ENCODE data around the gene KRTAP17-1.

Gene KRTAP17-1

DNA sequence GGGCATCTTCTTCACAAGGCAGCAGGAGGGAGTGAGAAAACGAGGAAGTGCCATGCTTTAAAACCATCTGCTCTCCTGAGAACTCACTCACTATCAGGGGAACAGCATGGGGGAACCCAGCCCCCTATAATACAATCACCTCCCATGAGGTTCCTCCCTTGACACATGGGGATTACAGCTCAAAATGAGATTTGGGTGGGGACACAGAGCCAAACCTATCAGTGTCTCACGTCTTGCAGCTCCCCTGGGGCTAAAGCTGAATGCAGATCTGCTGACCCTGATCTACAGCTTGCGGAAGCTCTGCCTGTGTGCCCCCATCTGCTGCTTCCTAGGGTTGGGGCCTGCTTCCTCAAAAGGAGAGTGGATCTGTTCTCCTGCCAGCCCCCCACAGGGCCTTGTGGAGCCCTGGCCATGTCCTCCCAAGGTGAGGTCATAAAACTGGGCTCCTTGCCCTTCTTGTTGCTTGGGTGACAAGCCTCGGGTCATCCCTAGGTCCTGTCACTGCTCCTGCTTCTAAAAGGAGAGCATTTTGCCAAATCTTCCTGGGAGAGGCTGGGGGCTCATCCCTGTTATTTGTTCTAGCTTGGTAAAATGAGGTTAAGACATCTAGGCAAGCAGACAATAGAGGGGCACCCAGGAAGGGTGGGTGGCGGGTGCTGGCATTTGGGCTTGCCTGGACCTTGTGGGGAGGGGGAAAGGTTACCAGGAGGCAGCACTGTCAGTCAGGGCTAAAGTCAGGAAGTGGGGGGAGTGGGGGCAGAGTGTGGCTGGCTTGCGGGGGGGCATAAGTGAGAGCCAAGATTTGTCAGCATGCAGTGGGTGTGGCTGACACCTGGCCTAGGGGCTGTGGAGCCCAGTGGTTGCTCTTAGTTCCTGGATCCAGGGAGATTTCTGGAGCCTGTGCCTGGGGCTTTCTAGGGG, 19.1 kb upstream of the KRTAP17-1 start:
- TF ChIP-seq, protein P1, sequence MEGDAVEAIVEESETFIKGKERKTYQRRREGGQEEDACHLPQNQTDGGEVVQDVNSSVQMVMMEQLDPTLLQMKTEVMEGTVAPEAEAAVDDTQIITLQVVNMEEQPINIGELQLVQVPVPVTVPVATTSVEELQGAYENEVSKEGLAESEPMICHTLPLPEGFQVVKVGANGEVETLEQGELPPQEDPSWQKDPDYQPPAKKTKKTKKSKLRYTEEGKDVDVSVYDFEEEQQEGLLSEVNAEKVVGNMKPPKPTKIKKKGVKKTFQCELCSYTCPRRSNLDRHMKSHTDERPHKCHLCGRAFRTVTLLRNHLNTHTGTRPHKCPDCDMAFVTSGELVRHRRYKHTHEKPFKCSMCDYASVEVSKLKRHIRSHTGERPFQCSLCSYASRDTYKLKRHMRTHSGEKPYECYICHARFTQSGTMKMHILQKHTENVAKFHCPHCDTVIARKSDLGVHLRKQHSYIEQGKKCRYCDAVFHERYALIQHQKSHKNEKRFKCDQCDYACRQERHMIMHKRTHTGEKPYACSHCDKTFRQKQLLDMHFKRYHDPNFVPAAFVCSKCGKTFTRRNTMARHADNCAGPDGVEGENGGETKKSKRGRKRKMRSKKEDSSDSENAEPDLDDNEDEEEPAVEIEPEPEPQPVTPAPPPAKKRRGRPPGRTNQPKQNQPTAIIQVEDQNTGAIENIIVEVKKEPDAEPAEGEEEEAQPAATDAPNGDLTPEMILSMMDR (IDR thresholded peaks at IDR 0.05; ENCODE audit: low read depth, low read length), result no peak
- H3K4me3 ChIP-seq (ENCODE audit: low read depth, low read length), result no peak overlapping the region
- DNase-seq, result no peak
- peaks cover 9% of the 10 kb centered on the region for H3K27me3 ChIP-seq
- no peaks in the 10 kb centered on the region for H3K4me1 ChIP-seq
- H3K36me3 ChIP-seq, result no peaks in the 10 kb centered on the region
- H3K9me3 ChIP-seq, result no peaks in the 10 kb centered on the region

DNA sequence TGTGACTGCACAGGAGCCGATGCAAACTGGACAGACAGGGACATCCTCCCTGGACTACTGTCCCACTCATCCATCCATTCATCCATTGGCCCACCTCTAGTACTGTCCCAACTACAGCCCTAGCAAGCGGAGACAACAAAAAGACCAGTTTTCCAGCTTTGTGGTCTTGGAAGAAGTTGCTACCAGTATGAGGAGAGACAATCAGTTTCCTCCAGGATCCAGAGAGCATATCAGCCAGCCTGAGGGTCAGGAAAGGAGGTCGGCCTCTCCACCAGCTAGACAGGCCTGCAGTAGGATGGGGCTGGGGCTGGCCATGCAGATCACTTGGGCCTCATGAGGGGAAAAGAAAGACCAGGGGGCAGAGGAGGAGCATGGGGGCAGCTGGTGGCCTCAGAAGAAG, 18.3 kb upstream of the KRTAP17-1 start:
- no peak overlapping the region for H3K4me3 ChIP-seq (ENCODE audit: low read depth, low read length)
- TF ChIP-seq, protein P1 (IDR thresholded peaks at IDR 0.05; ENCODE audit: low read depth, low read length), result no peak

DNA sequence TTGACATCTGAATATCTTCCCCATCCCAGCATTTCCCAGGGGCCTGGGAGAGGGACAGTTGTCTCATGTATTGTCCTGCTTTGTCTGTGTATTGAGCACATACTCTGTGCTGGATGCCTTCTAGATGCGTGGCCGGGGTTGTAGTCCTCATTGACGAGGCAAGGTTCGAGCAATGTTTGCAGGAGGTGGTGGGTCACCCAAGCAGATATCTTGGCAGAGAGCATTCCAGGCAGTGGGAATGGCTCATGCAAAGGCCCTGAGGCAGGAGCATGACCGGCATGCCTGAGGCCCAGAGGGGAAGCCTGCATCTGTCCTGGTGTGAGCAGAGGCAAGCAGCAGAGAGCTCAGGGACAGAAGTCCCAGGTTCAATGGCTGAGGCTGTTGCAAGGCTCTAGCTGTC, 17.6 kb upstream of the KRTAP17-1 start:
- Histone ChIP-seq H3K36me3 (no peaks in the 10 kb centered on the region), H3K4me3 (ENCODE audit: low read depth, low read length) (no peak overlapping the region), H3K9me3 (no peaks in the 10 kb centered on the region), H3K27me3 (no peaks in the 10 kb centered on the region; the same call in 1 of the 2 replicates), H3K4me1 (no peaks in the 10 kb centered on the region)
- no peak for DNase-seq
- TF ChIP-seq, protein P1 (IDR thresholded peaks at IDR 0.05; ENCODE audit: low read depth, low read length), result no peak

More for the DNA sequence above, 18.3 kb upstream of the KRTAP17-1 start:
- no peak for DNase-seq
- no peaks in the 10 kb centered on the region for H3K9me3 ChIP-seq
- H3K4me1 ChIP-seq, result no peaks in the 10 kb centered on the region
- H3K27me3 ChIP-seq, result peaks cover under 1% of the 10 kb centered on the region
- no peaks in the 10 kb centered on the region for H3K36me3 ChIP-seq

DNA sequence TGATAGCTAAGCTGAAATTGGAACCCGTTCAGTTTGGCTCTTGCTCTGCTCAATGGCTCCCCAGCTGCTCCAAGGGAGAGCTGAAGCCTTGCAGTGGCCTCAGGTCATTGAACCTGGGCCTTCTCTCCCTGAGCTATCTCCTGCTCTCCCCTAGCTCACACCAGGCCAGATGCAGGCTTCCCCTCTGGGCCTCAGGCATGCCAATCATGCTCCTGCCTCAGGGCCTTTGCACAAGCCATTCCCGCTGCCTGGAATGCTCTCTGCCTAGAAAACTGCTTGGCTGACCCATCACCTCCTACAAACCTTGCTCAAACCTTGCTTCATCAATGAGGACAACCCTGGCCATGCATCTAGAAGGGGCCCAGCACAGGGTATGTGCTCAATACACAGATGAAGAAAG, 16.7 kb upstream of the KRTAP17-1 start:
- TF ChIP-seq, protein P1 (IDR thresholded peaks at IDR 0.05; ENCODE audit: low read depth, low read length), result no peak
- H3K4me3 ChIP-seq (ENCODE audit: low read depth, low read length), result no peak overlapping the region
- no peak for DNase-seq
- H3K9me3 ChIP-seq, result no peaks in the 10 kb centered on the region
- no peaks in the 10 kb centered on the region for H3K36me3 ChIP-seq
- no peaks in the 10 kb centered on the region for H3K4me1 ChIP-seq
- no peaks in the 10 kb centered on the region; the same call in 1 of the 2 replicates for H3K27me3 ChIP-seq

DNA sequence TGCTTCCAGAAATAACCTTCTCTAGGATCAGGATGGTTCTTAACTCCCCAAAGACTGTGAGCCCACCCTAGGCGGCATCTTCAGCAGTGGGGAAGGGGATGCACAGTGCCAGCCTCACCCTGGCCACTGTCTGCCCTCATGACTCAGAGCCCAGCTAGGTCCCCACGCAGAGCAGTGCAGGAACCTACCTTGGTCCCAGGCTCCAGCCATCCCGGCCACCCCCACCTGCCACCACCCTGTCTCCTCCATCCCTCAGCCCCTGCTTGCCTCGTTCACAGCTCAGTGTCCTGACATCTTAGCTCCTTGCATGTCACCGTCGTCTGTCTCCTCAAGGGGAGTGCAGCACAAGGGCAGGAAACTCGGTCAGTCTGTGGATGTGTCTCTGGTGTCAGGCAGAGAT, 16.1 kb upstream of the KRTAP17-1 start:
- H3K9me3 ChIP-seq, result no peaks in the 10 kb centered on the region
- no peaks in the 10 kb centered on the region for H3K4me1 ChIP-seq
- TF ChIP-seq, protein P1 (IDR thresholded peaks at IDR 0.05; ENCODE audit: low read depth, low read length), result no peak
- DNase-seq, result no peak
- no peak overlapping the region for H3K4me3 ChIP-seq (ENCODE audit: low read depth, low read length)
- no peaks in the 10 kb centered on the region; the same call in 1 of the 2 replicates for H3K27me3 ChIP-seq
- no peaks in the 10 kb centered on the region for H3K36me3 ChIP-seq

All from BE2C (cell line).